Stimulated activated CD4-positive, alpha-beta T cell treated with anti-CD3 and anti-CD28 coated beads, TNF-alpha, amount 100 ng/mL, for 24 hours (primary cell): ENCODE measurements around the gene TRIM26.
"Not testable (repeated sequence)": the region's sequence is repeated elsewhere in the genome, so short reads cannot be mapped to it uniquely, and the experiment has no call there.

ENCODE experiments used
- DNase-seq, 3 experiments: peaks; one replicate each; pipeline ENCODE4 v3.0.0-alpha.2; 2020; ENCODE audit warnings: low read depth in 3 of 3

The TRIM26 gene

DNA sequence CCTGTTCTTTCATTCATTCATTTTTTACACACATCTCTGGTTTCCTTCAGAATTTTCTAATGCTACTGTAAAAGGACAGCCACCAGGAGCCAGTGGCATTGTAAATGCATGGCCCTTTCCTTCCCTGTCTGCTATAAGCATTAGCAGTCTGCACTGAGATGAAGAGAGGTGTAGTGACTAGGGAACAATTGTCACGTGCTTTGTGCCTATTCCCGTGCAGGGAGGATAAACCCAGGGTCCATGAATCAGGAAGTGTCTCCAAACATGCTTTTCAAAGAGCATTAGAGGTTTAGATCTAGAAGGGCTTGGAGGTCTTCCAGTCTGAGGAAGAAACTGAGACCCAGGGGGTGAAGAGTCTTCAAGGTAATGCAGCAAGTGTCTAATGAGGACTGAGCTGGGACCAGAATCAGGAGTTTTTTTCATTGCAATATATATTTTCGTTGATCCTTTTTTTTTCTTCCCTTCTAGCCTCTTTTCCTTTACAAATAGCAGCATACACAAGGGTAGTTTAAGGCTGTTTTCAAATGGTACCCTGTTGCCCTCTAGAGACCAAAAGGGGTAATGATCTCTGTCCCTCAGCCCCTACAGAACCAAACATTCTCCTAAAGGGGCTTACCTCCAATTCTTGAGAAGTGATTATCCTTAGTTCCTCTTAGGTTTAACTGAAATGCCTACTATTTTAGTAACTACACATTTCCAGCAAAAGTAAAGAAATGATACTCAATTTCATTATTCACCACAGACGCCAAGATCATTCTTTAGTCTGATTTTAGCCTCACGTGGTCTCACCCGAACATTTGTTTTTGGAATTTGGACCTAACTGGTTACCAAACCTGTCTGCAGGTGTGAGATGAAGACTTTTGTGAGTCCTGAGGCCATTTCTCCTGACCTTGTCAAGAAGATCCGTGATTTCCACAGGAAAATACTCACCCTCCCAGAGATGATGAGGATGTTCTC, 43.3 kb downstream of the TRIM26 start:
- no peak for DNase-seq

DNA sequence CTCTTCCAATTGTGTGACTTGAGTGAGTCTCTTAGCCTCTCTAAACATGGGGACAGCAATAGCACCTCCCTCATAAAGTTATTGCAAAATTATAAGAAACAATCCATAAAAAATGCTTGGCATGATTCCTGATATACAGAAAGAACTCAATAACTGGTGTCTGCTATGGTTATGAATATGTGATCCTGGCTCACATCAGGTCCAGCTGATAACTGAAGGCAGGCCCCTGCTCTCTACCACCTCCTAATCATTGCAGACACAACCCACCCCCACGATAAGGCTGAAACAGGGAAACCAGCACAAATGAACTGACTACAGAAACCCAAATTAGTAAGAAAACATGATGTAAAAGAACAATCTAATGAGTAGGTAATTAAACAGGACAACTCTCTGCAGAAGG, 44.5 kb downstream of the TRIM26 start:
- DNase-seq: no peak

DNA sequence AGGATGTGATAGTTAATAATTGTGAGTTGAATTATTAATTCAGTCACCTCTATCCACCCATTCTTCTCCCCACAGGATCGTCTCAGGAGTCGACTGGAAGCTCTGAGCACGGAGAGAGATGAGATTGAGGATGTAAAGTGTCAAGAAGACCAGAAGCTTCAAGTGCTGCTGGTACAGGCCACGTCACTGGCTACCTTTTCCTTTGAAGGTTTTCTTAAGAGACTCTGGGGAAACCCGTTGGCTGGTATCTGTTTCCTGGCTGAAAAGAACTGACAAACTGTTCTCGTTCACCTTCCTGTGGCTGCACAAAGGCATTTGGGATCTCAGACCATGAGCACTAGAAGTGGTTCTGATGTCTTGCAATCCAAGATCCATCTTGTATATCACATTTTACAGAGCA, 46.1 kb downstream of the TRIM26 start:
- peak in 1 of 3 experiments; percentile 9 for DNase-seq

DNA sequence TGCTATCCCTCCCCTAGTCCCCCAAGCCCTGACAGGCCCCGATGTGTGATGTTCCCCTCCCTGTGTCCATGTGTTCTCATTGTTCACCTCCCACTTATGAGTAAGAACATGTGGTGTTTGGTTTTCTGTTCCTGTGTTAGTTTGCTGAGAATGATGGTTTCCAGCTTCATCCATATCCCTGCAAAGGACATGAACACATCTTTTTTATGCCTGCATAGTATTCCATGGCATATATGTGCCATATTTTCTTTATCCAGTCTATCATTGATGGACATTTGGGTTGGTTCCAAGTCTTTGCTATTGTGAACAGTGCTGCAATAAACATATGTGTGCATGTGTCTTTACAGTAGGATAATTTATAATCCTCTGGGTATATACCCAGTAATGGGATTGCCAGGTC, 48.0 kb downstream of the TRIM26 start:
- DNase-seq: not testable (repeated sequence)

DNA sequence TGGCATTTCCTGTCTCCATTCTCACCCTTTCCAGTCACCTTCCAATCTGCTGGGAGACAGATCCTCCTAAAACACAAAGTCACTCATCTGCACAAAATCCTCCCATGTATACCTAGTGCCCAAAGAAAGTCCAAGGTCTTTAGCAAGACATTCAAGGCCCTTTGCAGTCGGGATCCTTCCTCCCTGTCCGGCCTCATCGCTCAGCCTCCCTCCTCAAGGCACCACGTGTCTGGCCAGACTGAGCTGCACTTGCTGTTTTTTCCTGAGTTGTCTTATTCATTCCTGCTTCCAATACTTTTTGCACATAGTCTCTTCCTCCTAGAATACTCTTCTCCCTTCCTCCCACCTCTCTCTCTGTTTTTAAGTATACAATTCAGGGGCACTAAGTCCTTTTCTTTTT, 48.5 kb downstream of the TRIM26 start:
- no peak for DNase-seq

DNA sequence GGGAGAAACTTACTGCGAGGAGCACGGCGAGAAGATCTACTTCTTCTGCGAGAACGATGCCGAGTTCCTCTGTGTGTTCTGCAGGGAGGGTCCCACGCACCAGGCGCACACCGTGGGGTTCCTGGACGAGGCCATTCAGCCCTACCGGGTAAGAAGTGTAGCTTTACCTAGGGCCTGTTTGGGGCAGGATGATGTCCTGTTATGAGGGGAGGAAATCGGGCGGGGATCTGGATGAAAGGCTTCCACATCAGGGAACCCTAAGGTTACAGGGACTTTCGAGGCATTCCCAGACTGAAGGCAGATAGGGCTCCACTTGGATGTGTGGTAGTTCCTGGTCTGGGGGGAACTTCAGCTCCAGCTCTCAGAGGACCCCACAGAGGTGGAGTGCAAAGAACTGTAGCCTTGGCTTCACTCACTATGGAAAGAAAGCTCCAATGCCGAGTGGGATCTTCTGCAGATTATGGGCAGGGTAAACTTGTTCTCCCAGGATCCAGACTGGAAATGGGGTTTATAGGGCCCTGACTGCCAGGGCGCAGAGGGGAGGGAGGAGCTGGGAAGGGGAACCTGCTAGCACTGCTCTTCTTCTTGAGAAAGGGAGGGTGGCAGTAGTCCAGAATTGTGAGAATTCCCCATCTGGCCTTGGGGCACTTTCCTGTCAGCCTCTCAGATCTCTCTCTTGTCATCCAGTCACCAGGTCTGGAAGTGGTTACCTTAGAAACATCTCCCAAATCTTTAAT, 49.1 kb downstream of the TRIM26 start:
- no peak for DNase-seq

DNA sequence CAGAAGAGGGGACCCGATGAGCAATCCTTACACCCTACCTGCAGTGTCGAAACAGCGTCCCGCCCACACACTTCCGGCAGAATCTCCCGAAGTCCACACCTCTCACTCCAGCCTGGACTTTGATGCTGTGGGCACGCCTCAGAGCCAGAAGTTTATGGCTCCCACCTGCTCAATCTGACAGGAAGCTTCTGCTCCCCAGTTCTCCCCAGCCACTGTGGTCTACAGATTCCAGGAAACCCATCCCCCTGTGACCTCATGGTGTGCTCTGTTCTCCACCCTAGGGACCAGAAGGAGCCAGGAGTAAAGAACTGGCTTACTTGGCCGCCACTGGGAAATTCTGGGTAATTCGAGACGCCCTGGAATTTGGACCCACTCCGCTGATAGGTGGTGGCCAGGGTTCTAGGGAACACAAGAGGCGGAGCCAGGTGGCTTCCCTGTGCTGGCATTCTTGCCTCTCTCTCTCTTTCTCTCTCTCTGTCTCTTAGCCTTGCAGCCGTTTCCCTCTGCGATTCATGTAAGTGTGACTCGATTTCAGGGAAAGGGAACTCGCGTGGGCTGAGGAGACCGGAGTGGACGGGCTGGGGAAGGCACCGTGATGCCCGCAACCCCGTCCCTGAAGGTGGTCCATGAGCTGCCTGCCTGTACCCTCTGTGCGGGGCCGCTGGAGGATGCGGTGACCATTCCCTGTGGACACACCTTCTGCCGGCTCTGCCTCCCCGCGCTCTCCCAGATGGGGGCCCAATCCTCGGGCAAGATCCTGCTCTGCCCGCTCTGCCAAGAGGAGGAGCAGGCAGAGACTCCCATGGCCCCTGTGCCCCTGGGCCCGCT, 49.9 kb downstream of the TRIM26 start, which contains the start of gene TRIM15:
Gene TRIM15, plus strand, starts transcription at position 457 of the 828 bp plus-strand sequence. Its CDS starts 139 bp downstream, at position 596.
- peak in 2 of 3 experiments; percentile 22 to 66 for DNase-seq

DNA sequence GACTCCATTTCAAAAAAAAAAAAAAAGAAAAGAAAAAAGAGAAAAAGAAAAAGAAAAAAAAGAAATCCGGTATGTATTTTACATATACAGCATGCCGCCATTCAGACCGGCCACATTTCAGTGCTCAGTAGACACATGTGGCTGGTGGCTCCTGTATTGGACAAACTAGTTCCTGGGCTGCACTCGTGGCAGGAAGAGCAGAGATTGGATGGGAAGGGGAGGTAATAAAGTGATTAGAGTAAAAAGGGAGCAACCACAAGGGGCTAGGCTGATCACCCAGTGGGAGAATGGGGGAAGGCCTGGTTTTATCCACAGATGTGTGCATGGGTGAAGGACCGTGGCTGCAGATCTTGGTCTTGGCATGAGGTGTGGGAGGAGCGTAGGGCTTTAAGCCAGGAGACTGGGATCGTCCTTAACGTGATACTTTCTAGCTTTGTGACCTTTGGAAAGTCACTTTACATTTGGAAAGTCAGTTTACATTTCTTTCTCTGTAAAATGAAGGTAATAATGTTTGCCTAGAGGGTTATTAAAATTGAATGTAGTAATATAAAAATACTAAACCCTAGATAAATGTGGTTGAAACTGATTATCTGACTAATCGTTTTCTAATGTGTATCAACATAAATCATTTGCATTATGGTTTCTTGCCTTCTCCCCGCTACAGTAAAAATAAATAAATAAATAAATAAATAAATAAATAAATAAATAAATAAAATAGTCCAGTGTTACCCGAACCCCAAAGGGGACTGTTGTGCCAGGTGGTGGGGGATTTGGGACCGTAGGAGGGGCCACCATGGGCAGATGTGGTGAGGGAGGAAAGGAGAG, 50.7 kb downstream of the TRIM26 start:
- no peak for DNase-seq

DNA sequence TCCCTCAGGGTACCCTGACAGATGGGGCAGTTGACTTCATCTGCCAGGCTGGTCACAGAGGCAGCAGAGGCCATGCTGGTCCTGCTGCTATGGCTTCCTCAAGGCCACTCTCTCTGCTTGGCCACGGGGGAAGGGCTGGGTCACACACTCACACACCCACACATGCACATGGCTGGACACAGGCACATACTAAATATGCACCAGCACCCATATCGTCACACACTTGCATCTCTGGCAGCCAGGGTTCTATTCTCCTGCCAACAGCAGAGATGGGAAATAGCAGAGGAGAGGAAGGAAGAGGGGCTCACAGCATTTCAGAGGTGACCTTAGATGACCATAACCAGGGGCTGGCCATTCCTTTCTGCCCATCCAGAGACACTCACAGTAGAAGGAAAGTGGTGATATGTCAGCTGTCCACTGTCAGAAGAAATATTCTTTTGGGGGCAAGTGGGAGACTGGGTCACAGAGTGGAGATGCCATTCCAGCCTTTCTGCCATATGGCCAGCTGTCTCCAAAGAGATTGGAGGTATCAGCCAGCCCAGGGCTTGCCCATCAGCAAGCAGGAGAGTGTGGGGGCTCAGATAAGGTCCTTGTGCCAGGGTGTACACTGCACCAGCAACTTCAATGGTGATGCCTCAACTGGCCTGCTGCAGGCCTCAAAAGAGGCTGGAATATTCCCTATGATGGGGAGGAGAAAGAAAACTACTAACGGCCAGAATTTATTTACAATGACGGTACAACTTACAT, 52.2 kb downstream of the TRIM26 start, which contains the start of gene TRIM10:
Gene TRIM10, minus strand, starts transcription at position 427 of the 747 bp plus-strand sequence. Its CDS starts 353 bp downstream, at position 74.
- DNase-seq: no peak

DNA sequence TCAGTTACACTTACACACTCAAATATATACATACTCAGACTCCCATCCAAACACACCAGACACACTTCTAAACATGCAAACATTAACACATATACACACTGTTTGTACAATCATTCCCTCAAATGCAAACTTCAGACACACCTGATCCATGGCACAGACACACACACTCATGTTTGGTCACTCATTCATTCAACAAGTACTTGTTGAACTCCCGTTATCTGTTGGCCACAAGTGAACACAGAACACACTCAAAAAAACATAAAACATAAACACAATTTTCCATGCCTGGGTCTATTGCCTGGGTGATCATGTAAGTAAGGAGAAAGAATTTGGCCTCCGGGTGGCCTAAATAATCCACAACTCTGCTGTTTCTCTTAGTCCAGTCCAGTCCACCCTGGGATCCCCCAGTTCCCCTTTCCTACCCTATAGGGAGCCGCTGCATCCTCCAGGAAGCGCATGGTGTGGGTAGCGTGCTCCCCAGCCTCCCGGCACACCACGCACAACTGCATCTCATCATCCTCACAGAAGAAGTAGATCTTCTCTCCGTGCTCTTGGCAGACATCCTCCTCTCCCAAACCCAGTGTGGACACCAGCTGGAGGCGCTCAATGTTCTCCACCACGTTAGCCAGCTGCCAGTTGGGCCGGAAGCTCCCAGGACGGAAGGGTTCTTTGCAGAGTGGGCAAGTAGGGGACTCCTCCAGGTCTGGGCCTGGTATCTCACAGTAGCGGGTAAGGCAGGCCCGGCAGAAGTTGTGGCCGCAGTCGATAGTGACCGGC, 53.0 kb downstream of the TRIM26 start:
- no peak for DNase-seq

DNA sequence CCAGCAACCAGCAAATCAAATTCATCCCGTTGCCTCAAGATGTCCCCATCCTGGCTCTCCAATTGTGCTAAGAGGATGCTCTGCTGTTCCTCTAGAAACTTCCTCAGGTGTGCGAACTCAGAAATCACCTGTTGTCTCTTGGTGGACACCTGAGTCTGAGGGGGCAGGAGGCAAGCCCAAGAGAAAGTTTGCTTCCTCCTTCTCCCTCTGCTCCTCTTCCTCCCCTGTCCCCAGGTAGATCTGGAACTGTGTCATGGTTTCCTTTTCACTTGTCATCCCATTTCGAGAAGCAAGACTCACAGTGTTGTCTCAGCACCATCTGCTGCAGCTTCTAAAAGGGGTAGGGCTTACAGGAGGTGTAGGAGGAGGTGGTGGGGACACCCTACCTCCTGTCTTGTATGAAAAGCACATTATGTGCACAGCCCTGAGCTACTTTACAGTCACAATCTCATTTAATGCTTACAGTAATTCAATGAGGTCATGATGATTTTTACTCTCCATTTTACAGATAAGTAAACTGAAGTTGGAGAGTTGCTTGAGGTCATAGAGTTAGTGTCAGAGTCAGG, 54.6 kb downstream of the TRIM26 start:
- no peak for DNase-seq

DNA sequence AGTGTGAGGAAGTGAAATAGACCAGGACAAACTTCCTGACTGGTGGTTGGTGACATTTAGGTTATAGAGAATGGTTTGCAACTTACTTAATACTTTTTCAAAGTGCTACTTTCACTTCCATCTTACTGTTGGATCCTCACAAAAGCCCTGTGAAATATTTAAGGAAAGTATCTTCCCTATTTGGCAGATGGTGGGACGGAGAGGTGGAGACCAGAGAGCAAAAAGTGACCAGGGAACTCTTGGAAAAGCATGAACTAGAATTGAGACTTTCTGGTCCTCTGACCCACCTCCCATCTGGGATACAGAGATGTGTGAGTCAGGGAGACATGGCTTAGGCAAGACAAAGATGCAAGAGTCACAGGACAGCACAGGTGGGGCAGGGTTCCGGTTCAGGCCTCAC, 55.2 kb downstream of the TRIM26 start:
- no peak for DNase-seq

DNA sequence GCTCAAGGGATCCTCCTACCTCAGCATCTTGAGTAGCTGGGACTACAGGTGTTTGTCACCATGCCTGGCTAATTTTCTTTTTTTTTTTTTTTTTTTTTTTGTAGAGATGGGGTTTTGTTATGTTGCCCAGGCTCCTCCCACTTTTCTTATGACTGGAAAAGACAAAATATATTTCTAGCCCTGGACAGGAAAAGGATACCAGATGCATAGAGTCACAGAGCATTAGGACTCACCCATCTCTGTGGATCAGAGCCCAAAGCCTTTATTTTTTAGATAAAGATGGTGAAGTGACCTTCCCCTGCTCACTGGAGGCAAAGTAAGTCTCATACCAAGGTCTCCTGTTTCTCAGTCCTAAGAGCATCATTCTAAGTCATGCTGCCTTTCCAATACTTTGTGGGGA, 55.6 kb downstream of the TRIM26 start:
- DNase-seq: no peak

DNA sequence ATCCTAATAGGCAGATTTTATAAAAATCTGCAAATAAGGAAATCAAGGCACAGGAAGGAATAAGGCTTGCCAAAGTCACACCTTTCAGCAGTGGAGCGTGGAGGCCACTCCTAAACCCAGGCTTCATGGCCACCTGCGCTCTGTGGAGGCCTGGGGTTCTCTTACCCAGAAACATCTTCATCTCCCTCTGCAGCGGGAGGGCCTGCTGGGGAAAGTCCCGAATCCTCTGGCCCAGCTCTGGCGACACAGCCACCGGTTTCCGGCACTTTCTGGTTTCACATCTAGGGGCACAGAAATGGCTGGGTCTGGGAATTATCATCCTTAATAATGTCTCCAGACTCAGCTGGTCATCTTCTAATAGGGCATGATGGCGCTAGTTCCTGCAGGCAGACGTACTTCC, 56.4 kb downstream of the TRIM26 start:
- DNase-seq: no peak

DNA sequence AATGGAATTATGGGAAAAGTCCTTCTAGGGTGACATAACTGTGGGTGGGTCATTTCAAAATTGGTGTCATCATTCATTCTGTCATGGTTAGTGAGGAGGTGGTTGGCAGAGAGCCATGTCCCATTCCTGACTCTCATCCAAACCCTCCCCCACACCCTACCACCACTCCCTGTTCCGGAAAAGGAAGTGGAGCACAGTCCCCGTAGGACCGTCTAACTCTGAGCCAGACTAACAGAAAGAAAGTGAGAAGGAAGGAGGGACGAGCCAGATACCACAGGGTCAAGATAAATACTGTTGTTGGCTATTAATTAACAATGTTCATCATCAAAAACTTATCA, 57.0 kb downstream of the TRIM26 start:
- DNase-seq: no peak

DNA sequence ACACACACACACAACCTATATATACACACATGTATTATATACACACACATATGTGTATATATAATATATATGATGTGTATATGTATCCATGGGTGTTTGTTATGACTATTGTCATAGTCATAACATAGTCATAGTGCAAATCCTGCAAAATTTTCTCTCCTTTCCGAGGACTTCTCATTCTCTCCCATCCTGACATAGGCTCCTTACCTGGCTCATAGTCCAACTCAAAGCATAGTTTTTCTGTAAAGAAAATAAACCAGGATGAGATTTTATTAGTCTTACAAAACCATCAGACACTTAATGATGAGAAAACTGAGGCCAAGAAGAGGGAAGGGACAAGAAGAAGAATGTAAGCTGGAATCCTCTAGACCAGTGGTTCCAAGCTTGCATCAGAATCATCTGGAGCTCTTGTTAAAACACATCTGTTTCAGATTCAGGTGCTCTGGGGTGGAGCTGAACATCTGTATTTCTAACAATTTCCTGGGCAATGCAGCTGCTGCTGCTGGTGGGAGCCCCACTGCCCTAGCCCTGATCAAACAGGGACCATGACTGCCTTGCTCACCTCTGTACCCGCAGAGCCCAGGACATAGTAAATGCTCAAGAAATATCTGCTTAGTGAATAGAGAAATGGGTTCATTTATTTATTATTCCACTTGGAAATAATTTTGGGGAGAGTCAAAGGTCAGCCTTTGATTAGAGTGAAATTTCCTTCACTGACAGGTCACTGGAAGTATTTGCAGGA, 57.5 kb downstream of the TRIM26 start:
- DNase-seq: no peak

DNA sequence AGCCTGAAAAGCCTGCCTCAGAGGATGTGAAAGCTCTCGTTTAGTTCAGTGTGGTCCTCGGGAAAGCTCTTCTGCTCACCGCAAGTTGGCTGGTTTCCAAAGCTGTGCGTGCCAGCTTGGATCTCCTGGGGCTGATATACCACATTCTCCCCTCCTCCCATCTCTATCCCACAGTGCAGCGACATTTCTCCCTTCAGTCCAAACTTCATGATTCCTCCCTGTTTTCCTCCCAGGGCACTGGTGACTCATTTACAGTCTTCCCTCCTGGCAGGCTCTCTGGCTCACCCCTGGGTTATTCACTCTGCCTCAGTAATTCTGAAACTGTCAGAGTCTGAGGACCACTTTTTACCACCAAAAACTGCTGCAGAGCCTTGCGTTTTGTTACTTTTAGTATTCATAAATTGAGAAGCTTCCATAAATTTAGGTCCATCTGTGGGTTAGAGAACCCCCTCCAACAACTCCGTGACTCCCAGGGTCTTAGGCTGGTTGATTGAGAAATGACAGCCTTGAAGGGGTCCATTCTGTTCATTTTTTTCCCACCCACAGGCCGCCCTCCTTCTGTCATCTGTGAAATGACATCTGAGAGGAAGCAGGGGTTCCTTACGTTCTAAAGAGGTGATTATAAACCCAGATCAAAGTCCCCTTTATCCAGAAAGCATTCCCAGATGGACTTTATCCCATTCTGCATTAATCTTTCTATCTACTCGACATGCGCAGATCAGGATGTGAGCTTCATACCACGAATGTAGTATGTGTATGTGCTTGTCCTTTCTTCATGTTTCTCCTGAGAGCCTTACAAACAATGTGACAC, 58.3 kb downstream of the TRIM26 start:
- DNase-seq: no peak

DNA sequence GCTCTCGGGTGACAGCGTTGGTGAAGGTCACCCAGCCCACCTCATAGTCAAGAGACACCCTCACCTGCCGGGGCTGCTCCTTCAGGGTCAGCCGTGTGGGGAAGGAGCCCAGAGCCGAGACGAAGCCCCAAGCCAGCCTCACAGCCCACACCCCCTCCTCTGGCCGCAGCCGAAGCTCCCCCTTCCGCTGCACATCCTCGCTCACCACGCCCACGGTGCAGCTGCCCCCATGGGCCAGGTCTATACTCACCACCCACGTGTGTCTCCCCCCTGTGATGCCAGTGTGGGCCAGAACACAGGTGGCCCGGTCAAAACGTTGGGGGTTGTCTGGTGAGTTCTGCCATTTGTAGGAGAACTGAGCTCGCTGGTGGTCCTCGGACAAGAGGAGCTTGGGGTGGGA, 59.1 kb downstream of the TRIM26 start:
- no peak for DNase-seq
